Activated T-helper 1 cell treated with anti-CD3 and anti-CD28 coated beads, Interleukin-12 subunit alpha, Interleukin-12 subunit beta, Interleukin-2, Interleukin-4 antibody, amounts not matched to agents 30 ng/mL and 10 ng/mL and 1 ng/mL, durations not matched to agents 14 hours and 24 hours and 36 hours (primary cell): Measurements from ENCODE around the gene COL5A1. TPM values are rescaled to one million over a fixed set of nuclear protein-coding genes. Genes with fewer than 3 reads are reported as not detected.

ENCODE experiments used
- DNase-seq: peaks from one replicate; pipeline ENCODE4 v3.0.0; 2021; ENCODE audit warnings: low spot score
- H3K27ac Mint-ChIP-seq: one replicate; pipeline ENCODE4 v1.8.0; 2021; ENCODE audit warnings: mild to moderate bottlenecking, mixed read lengths
- H3K27me3 Mint-ChIP-seq: one replicate; pipeline ENCODE4 v1.8.0; 2022; ENCODE audit warnings: mild to moderate bottlenecking, moderate library complexity, mixed read lengths; ENCODE audit not compliant: insufficient read depth
- H3K36me3 Mint-ChIP-seq: one replicate; pipeline ENCODE4 v1.8.0; 2021; ENCODE audit warnings: low read depth, mixed read lengths
- H3K4me1 Mint-ChIP-seq: one replicate; pipeline ENCODE4 v1.8.0; 2021; ENCODE audit warnings: low read depth, mixed read lengths
- H3K4me3 Mint-ChIP-seq: one replicate; pipeline ENCODE4 v1.8.0; 2021; ENCODE audit warnings: mild to moderate bottlenecking, moderate library complexity, mixed read lengths
- H3K9me3 Mint-ChIP-seq: one replicate; pipeline ENCODE4 v1.8.0; 2021; ENCODE audit warnings: mixed read lengths
- intact Hi-C: fragments of 100-400 bp; cut with micrococcal nuclease; formaldehyde crosslinking; loops from one replicate; pipeline ENCODE4 v1.15.1; 2024
- total RNA-seq: library from RNA; stranded (reverse); gene quantifications from 2 replicates; pipeline ENCODE4 v1.2.3, GENCODE V29; 2022

Gene COL5A1
- total RNA-seq, 1 donor from 2014 or later: not detected

DNA sequence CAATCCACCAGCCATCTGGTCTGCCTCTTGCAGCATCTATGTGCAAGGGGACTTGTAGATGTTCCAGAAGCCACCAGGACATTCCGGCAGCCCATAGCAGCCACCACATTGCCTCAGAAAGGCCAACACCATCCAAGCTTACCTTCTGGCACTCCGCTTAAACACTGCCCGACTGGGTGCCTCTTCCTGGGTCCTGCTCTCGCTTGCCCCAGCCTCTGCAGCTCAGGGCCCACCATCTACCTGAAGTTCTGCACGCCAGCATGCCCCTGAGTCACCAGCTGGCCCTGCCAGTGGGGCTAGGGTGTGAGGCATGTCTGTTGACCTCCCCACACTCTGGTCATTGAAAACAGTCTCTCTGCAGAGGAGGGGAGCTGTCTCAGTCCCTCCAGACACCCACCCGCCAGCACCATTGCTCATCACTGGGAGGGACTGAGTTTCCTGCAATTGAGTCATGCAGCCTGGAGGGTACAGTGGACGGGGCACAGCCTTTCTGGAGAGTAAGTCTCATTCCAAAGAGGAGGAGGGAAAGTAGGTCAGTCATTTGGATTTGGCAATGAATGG, 16.9 kb upstream of the COL5A1 start:
- Mint-ChIP-seq H3K4me3 (no peak overlapping the region), H3K36me3 (no peaks in the 10 kb centered on the region), H3K9me3 (no peaks in the 10 kb centered on the region), H3K4me1 (no peaks in the 10 kb centered on the region), H3K27me3 (no peaks in the 10 kb centered on the region), H3K27ac (no peak overlapping the region)
- no peak for DNase-seq
- intact Hi-C loops: no loop called here

DNA sequence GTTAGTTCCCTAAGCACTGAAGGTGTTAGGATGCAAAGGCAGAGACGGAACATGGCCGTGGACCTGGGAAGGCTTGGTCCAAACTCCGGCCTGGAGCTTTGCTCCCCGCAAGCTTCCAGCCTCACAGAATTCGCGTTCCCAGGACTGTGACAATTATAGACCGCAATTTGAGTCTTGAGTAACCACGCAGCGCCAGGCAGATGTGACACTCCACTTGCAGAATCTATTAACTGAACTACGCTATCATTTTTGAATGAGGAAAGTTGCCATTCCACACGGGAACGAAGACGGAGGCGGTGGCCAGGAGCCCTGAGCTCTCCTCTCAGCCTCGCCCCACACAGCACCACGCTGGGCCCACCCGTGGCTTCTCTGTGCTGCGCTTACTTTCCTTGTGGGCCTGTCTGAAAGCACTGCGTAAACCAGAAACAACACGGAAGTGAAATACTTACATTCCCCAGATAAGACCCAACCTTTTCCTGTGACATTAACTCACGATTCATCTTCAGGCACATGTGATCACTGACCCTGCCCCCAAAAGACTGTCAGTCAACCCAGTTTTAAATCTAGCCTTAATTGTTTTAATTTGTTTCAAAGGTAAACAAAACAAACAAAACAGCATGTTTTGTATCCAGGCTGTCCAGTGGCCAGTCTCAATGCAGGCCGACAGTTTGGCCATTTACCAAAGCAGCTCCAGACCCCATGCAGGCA, 16.1 kb upstream of the COL5A1 start:
- Mint-ChIP-seq H3K4me3 (no peak overlapping the region), H3K27ac (no peak overlapping the region), H3K9me3 (no peaks in the 10 kb centered on the region), H3K27me3 (no peaks in the 10 kb centered on the region), H3K4me1 (no peaks in the 10 kb centered on the region), H3K36me3 (no peaks in the 10 kb centered on the region)
- intact Hi-C loops: no loop called here
- DNase-seq: no peak

DNA sequence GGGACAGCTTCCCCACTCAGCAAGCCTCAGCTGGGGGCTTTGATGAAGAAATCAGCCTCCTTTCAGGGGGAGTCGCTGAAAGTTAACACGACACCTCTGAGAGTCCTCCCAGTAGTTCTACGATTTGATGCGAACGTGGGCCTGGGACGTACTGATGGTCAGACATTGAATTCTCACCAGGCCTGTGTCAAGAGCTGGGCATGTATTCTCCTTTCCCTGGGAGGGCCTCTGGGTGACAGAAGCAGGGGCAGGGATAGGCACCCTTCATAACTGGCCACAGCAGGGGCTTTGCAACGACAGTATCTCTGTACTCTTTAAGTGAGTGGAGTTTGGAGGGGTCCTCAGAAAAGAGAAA, 15.6 kb upstream of the COL5A1 start:
- Mint-ChIP-seq H3K9me3 (no peaks in the 10 kb centered on the region), H3K4me1 (no peaks in the 10 kb centered on the region), H3K36me3 (no peaks in the 10 kb centered on the region), H3K4me3 (no peak overlapping the region), H3K27ac (no peak overlapping the region), H3K27me3 (no peaks in the 10 kb centered on the region)
- no peak for DNase-seq
- intact Hi-C loops: no loop called here

DNA sequence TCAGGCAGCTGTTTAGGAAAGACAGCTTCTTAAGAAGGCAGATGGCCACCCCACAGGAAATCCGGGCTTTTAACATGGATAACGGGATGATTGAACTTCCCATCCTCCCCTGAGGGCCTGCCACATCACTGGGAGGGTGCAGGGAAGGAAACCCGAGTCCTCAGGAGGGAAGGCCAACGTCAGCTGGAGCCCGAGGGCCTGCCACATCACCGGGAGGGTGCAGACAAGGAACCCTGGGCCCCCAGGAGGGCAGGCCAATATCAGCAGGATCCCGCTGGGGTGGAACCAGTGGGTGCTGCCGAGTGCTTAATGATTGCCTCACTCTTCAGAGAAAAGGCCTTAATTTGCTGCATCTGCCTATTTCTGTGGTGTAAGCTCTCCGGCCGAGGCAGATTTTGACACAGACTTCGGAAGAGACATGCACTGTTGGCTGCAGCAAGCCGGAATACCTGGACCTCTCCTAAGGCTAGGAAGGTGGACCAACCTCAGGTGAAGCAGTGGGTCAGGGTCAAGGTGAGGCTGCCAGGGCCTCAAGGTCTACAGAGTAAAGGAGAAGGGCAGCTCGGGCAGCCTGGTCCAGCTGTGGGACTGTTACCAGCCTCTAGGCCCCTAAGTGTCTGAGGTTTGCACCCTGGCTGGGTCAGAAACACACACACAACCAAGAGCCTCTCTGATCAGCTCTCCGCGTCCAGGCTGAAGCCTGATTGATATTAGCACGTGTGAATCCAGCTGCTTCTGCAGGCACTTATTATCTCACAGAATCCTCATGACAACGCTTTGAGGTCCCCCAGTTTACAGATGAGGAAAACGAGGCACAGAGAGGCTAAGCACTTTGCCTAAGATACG, 14.8 kb upstream of the COL5A1 start:
- intact Hi-C loops: no loop called here
- Mint-ChIP-seq H3K36me3 (no peaks in the 10 kb centered on the region), H3K4me3 (no peak overlapping the region), H3K9me3 (no peaks in the 10 kb centered on the region), H3K27me3 (no peaks in the 10 kb centered on the region), H3K27ac (no peak overlapping the region), H3K4me1 (no peaks in the 10 kb centered on the region)
- DNase-seq: no peak

DNA sequence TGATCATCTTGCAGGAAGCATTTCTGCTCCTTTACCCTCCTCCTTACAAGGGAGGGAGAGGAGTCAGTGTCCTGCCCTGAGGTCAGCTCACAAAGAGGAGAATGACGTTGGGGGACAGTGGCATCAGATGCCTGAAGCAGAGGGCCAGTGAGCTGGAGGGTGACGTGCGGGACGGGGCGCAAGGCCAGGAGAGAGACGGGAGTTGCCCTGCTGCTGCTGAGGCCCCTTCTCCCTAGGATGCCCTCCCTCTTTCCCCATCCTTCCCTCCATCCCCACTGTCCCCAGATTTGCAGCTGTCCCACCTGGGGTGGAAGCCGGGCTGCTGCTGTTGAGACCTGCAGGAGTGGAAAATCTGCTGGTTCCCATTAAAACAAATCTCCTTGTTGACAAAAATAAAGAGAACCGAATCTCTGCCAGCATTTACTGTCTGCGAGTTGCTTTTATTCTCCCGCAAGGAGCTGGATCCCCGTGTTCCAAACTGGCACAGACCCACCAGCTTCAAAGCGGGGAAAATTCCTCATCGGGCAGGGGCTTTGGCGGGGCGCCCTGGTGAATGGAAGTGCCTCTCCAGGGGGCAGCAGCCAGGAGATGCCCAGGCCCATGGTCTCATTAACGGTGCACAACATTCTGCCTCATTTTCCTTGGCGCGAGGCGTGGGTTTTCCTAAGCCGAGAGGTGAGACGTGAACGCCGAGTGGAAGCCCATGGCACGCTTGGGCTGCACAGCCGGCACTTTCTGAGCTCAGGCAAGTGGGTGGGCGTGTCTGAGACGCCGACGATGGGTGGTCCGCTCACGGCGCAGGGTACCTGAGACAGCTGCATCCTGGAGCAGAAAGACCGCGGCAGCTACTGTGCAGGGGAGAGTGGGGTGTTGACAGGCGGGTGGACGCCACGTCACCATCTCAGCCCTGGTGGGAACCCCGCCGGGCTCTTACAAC, 13.9 kb upstream of the COL5A1 start:
- no peak overlapping the region for H3K27ac Mint-ChIP-seq
- no peak for DNase-seq
- no peaks in the 10 kb centered on the region for H3K36me3 Mint-ChIP-seq

DNA sequence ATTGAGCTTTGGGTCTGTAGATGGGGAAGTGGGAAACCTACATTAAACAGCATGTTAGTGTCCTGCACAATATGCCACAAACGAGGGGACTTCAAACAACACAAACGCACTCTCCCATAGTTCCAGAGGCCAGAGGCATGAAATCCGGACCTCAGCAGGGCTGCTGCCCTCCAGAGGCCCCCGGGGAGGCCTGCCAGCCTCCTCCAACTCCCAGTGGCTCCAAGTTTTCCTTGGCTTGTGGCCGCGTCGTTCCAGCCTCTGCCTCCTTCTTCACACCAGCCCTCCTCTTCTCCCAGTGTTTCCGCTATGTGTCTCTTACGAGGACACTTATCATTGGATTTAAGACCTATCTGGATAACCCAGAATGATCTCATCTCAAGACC, 13.3 kb upstream of the COL5A1 start:
- H3K4me3 Mint-ChIP-seq: no peak overlapping the region
- no peaks in the 10 kb centered on the region for H3K36me3 Mint-ChIP-seq
- DNase-seq: no peak
- H3K27ac Mint-ChIP-seq: no peak overlapping the region
- H3K9me3 Mint-ChIP-seq: no peaks in the 10 kb centered on the region
- no peaks in the 10 kb centered on the region for H3K4me1 Mint-ChIP-seq
- intact Hi-C loops: no loop called here
- no peaks in the 10 kb centered on the region for H3K27me3 Mint-ChIP-seq

More for the DNA sequence above, 13.9 kb upstream of the COL5A1 start:
- Mint-ChIP-seq H3K4me1 (no peaks in the 10 kb centered on the region), H3K4me3 (no peak overlapping the region), H3K27me3 (no peaks in the 10 kb centered on the region), H3K9me3 (no peaks in the 10 kb centered on the region)
- intact Hi-C loops: no loop called here

DNA sequence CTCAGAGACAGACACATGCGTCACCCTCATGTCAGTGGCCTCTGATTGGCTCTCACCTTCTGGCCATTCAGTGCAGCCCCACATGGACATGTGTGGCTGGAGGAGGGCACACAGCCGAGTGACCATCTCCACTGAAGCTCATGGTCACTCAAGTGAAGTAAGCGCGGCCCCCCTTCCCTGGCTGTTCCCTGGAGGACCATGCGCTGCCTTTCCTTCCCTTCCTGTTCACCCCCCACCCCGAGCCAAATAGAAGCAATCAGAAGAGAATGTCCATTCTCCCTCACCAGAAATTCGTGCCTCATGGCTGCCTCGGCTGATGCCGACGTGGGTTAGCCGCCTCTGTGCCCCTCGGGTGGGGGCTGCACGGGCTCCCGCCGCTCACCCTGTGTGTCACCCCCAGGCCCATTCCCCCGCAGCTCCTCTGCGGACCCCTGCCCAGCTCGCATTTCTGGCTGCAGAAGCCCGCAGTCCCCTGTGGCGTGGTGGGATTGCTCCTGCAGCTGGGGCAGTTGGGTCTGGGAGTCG, 12.5 kb upstream of the COL5A1 start:
- no peak overlapping the region for H3K4me3 Mint-ChIP-seq
- intact Hi-C loops: no loop called here
- no peaks in the 10 kb centered on the region for H3K27me3 Mint-ChIP-seq
- H3K4me1 Mint-ChIP-seq: no peaks in the 10 kb centered on the region
- no peak for DNase-seq
- H3K36me3 Mint-ChIP-seq: no peaks in the 10 kb centered on the region
- H3K27ac Mint-ChIP-seq: no peak overlapping the region
- no peaks in the 10 kb centered on the region for H3K9me3 Mint-ChIP-seq

DNA sequence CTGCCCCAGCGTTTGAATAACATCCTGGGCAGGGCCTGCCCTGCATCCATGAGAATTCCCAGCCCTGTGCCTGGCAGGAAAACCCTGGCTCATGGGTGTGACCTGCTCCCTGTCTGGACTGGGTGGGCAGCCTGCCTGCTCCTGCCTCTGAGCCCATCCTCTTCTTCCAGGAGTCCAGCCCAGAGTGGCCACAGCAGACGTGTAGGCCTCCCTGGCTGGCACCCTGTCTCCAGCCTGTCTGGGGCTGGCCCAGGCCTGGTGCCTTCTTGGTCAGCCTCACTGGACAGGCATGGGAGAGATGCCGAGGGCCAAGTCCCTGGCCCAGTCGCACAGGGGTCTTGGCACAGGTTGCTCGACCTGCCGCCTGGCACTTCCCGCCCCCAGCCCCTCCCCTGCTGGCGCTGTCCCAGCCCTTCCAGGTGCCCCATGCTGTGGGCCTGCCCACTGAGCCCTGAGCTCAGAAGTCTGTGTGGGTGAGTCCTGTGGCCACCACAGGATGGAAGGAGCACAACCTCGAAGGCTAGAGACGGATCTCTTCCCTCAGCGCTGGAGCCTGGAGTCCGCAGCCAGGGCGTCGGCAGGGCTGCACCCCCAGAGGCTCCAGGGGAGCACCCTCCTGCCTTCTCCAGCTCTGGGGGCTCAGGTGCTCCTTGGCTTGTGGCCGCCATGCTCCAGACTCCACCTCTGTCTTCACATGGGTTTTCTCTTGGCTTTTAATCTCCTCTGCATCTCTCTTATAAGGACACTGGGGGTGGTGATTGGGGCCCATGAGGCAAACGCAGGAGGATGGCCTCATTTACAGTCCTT, 11.8 kb upstream of the COL5A1 start:
- H3K27me3 Mint-ChIP-seq: no peaks in the 10 kb centered on the region

DNA sequence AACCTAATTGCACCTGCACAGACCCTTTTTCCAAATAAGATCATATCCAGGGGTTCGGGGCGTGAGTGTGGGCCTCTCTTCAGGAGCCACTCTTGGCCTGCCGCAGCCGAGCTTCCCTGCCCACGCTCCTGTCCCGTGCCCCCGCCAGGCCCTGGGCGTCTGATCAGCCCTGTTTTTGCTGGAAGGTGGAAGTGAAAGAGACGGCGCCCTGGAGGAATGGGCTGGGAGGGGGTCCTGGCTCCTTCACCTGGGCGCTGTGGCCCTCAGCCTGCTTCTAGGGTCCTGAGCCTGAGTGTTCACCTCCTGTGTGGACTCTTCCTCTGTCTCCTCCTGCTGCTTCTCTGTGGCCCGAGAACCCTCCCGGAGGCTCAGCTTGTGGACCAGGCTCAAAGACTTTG, 11.2 kb upstream of the COL5A1 start:
- Mint-ChIP-seq H3K4me1 (no peaks in the 10 kb centered on the region), H3K36me3 (no peaks in the 10 kb centered on the region), H3K9me3 (no peaks in the 10 kb centered on the region), H3K27me3 (no peaks in the 10 kb centered on the region), H3K4me3 (no peak overlapping the region), H3K27ac (no peak overlapping the region)
- DNase-seq: no peak
- intact Hi-C loops: no loop called here

More for the DNA sequence above, 11.8 kb upstream of the COL5A1 start:
- intact Hi-C loops: no loop called here
- Mint-ChIP-seq H3K4me3 (no peak overlapping the region), H3K27ac (no peak overlapping the region), H3K4me1 (no peaks in the 10 kb centered on the region), H3K36me3 (no peaks in the 10 kb centered on the region), H3K9me3 (no peaks in the 10 kb centered on the region)
- DNase-seq: no peak

DNA sequence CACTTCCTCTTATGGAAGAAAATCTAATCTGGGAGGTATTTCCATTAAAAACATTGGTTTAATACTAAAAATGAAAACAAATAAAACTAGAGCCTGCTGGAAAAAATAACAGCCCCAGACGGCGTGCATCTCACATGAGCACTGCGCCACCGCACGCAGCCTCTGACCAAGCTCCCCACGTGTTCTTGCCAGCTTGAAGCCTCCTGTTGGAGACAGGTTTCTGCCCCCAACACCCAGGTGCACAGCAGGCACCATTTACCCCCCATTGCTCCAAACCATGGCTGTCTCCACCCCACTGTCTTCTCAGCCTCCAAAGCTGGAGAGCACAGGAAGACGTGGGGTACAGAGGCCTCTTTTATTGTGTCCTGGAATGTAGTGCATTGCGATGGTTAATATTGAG, 10.7 kb upstream of the COL5A1 start:
- Mint-ChIP-seq H3K27ac (no peak overlapping the region), H3K36me3 (no peaks in the 10 kb centered on the region), H3K4me3 (no peak overlapping the region), H3K9me3 (no peaks in the 10 kb centered on the region), H3K4me1 (no peaks in the 10 kb centered on the region), H3K27me3 (no peaks in the 10 kb centered on the region)
- DNase-seq: no peak
- intact Hi-C loops: no loop called here

DNA sequence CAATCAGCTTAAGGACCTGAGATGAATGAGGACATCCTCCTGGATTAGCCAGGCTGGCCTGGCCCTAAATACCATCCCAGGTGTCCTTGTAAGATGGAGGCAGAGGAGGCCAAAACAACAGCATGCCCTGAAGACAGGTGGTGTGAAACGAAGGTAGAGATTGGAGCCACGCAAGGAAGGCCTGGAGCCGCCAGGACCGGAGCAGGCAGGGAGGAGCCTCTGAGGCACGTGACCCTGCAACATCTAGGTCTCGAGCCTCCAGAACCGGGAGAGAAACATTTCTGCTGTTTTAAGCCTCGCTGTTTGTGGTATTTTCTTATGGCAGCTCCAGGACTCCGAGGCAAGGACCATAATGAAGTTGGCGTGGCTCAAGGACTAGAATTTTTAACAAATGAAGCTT, 9.7 kb upstream of the COL5A1 start:
- intact Hi-C loops: no loop called here
- Mint-ChIP-seq H3K9me3 (no peaks in the 10 kb centered on the region), H3K4me3 (no peak overlapping the region), H3K27me3 (no peaks in the 10 kb centered on the region), H3K36me3 (no peaks in the 10 kb centered on the region), H3K27ac (no peak overlapping the region), H3K4me1 (no peaks in the 10 kb centered on the region)
- no peak for DNase-seq

DNA sequence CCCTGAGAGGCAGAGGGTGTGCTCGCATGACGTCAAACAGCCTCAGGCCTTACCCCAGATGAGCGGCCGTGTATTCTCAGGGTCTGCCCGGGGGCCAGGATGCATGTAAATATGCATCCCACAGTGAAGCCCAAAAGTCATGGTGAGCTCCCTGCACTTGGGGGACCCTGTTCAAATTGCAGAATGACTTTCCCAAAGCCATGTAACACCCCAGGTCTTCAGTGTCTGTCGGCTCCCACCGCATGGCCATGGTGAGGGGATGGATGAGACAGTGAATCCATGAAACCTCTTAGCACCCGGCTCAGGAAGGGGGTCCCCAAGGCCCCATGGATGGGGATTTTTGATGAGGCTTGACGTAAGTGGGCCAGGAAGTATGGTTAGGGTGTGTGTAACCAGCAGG, 9.3 kb upstream of the COL5A1 start:
- Mint-ChIP-seq H3K27ac (no peak overlapping the region), H3K36me3 (no peaks in the 10 kb centered on the region), H3K9me3 (no peaks in the 10 kb centered on the region), H3K4me1 (no peaks in the 10 kb centered on the region), H3K27me3 (no peaks in the 10 kb centered on the region), H3K4me3 (no peak overlapping the region)
- intact Hi-C loops: no loop called here
- no peak for DNase-seq
